ENCODE data around the gene RALGPS1. TPM values are rescaled to one million over a fixed set of nuclear protein-coding genes. Genes with fewer than 3 reads are reported as not detected.

The RALGPS1 gene
- total and polyA plus RNA-seq, 8 donors = 5.8 to 12.7 (median 9.3) TPM

GRCh38 chr9:127020802-127021078 lies 106.2 kb downstream of the RALGPS1 start:
- H3K36me3 ChIP-seq = no peaks in the 10 kb centered on the region
- no peaks in the 10 kb centered on the region for H3K27me3 ChIP-seq
- intact Hi-C loops (cut with DNase I) = no loop called here
- H3K9me3 ChIP-seq = no peaks in the 10 kb centered on the region
- ATAC-seq (no peak), DNase-seq (no peak), FAIRE-seq (no peak)
- H3K4me1 ChIP-seq = no peaks in the 10 kb centered on the region
- H3K27ac ChIP-seq = no peak overlapping the region
- no peak overlapping the region for H3K4me3 ChIP-seq
- no peak for TF ChIP-seq CTCF (IDR thresholded peaks at IDR 0.05)

GRCh38 chr9:127021664-127022363 lies 107.2 kb downstream of the RALGPS1 start:
- Histone ChIP-seq H3K27me3 (no peaks in the 10 kb centered on the region), H3K9me3 (no peaks in the 10 kb centered on the region), H3K4me1 (no peaks in the 10 kb centered on the region), H3K36me3 (no peaks in the 10 kb centered on the region), H3K27ac (no peak overlapping the region), H3K4me3 (no peak overlapping the region)
- ATAC-seq = peak; percentile 63 to 93 (median 92)
- no peak for TF ChIP-seq CTCF (IDR thresholded peaks at IDR 0.05)
- intact Hi-C loops (cut with DNase I) = no loop called here
- DNase-seq = peak in 4 of 6 donors; percentile 47 to 55 (median 49)
- WGBS, 2 donors = 77 to 79% methylated on average over 10 of the region's 10 CpGs
- FAIRE-seq = no peak

GRCh38 chr9:127022913-127023660 lies 108.5 kb downstream of the RALGPS1 start:
- ATAC-seq (peak in 2 of 4 donors; percentile 34 to 38), DNase-seq (no peak), FAIRE-seq (no peak)
- H3K27ac ChIP-seq = no peak overlapping the region
- intact Hi-C loops (cut with DNase I) = no loop called here
- H3K27me3 ChIP-seq = no peaks in the 10 kb centered on the region
- no peak overlapping the region for H3K4me3 ChIP-seq
- no peaks in the 10 kb centered on the region for H3K9me3 ChIP-seq
- H3K36me3 ChIP-seq = no peaks in the 10 kb centered on the region
- no peaks in the 10 kb centered on the region for H3K4me1 ChIP-seq
- WGBS, 2 donors = 57 to 79% methylated on average over 3 of the region's 3 CpGs
- no peak for TF ChIP-seq CTCF (IDR thresholded peaks at IDR 0.05)

- ATAC-seq (no peak), FAIRE-seq (no peak), DNase-seq (no peak)
- H3K4me1 ChIP-seq = no peaks in the 10 kb centered on the region
- no peaks in the 10 kb centered on the region for H3K27me3 ChIP-seq
- no peak overlapping the region for H3K4me3 ChIP-seq
- no peak for TF ChIP-seq CTCF (IDR thresholded peaks at IDR 0.05)
- no peaks in the 10 kb centered on the region for H3K9me3 ChIP-seq
- intact Hi-C loops (cut with DNase I) = no loop called here
- 89 to 92% methylated on average over 7 of the region's 7 CpGs for WGBS, 2 donors
- no peaks in the 10 kb centered on the region for H3K36me3 ChIP-seq
- H3K27ac ChIP-seq = no peak overlapping the region
Measured at GRCh38 chr9:127025042-127025441, 110.5 kb downstream of the RALGPS1 start.

- H3K27ac ChIP-seq = no peak overlapping the region
- intact Hi-C loops (cut with DNase I) = no loop called here
- FAIRE-seq (no peak), DNase-seq (no peak), ATAC-seq (no peak)
- H3K4me1 ChIP-seq = no peaks in the 10 kb centered on the region
- no peaks in the 10 kb centered on the region for H3K27me3 ChIP-seq
- no peaks in the 10 kb centered on the region for H3K9me3 ChIP-seq
- no peak for TF ChIP-seq CTCF (IDR thresholded peaks at IDR 0.05)
- no peaks in the 10 kb centered on the region for H3K36me3 ChIP-seq
- H3K4me3 ChIP-seq = no peak overlapping the region
- 86 to 88% methylated on average over 2 of the region's 2 CpGs for WGBS, 2 donors
Measured at GRCh38 chr9:127027694-127028093, 113.1 kb downstream of the RALGPS1 start.
